ENCODE data around the gene NHSL2.
"Not testable (repeated sequence)": the region's sequence is repeated elsewhere in the genome, so short reads cannot be mapped to it uniquely, and the experiment has no call there.

Gene NHSL2

DNA sequence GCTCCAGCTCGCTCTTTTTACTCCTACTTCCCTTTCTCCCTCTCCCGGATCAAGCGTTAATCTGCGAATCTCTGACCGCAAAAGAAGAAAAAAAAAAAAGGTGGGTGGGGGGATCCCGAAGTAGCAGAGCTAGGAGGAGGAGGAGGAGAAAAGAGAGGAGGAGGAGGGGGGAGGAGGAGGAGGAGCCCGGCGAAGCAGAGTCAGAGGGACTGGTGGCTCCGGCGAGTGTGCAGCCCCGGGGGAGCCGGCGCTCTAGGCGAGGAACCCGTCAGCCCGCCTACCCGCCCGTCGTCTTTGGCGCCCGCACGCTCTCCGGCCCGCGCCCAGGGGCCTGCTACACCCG lies at the start of gene NHSL2:
Gene NHSL2 (plus strand): TSS at position 203 of the 343 bp plus-strand sequence.
- DNase-seq (ENCODE audit: low read depth) = no peak

- no peak for DNase-seq (ENCODE audit: low read depth)
Measured at GRCh38 chrX:71867680-71868079, 43.0 kb upstream of the NHSL2 start.

GRCh38 chrX:71869566-71869965 lies 41.1 kb upstream of the NHSL2 start:
- not testable (repeated sequence) for DNase-seq (ENCODE audit: low read depth)

DNA sequence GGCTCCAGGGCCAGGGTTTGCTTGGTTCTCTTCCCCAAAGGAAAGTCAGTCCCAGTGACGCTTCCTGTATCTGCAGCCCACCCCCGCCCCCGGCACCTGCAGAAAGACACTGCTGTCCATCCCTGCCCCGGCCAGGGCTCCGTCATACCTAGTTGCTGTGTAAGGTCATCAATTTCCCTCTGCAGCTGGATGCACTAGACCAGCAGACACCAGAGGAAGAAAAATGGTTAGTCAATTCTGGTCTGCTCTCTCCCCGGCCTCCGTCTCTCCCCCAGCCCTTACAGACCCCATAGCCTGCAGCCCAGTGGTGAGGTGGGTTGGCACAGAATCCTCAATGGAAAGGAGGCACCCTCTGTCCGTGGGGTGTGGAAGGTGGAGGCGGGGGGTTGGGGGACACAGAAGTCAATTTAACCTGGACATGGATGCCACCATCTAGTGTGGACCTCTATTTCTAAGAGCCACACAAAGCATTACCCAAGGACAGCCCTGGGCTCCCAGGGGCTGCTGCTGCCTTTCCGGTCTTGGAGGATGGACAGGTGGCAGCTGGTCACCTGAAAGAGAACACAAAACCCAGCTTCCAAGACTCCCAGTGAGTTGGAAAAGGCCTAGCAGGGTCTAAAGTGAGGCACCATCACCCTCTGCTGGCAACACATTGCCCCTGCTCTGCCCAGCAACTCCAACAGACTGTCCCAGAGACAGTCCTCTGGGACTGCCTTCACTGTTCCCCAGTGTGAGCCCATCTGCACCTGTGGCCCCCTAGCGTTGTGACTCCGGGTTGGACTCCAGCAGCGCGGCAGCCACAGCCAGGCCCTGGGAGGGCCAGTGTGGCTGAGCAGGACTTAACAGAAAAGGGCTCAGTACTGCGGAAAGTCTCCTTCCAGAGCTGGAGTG lies 40.2 kb upstream of the NHSL2 start:
- DNase-seq (ENCODE audit: low read depth) = no peak

GRCh38 chrX:71871367-71871766 lies 39.3 kb upstream of the NHSL2 start:
- no peak for DNase-seq (ENCODE audit: low read depth)

GRCh38 chrX:71872542-71873458 lies 37.8 kb upstream of the NHSL2 start:
- DNase-seq (ENCODE audit: low read depth) = no peak

GRCh38 chrX:71873459-71873833 lies 37.2 kb upstream of the NHSL2 start:
- no peak for DNase-seq (ENCODE audit: low read depth)

- DNase-seq (ENCODE audit: low read depth) = not testable (repeated sequence)
Measured at GRCh38 chrX:71876841-71877240, 33.8 kb upstream of the NHSL2 start.

DNA sequence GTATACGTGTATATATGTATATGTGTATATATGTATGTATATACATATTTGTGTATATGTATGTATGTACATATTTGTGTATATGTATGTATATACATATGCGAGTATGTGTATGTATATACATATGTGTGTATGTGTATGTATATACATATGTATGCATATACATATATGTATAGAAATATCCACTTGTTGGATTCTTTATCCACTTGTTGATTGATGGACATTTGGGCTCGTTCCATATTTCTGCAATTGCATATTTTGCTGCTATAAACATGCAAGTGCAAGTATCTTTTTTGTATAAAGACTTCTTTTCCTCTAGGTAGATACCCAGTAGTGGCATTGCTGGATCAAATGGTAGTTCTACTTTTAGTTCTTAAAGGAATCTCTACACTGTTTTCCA lies 25.5 kb upstream of the NHSL2 start:
- no peak for DNase-seq (ENCODE audit: low read depth)

- no peak for DNase-seq (ENCODE audit: low read depth)
Measured at GRCh38 chrX:71895607-71896006, 15.0 kb upstream of the NHSL2 start.

- DNase-seq (ENCODE audit: low read depth) = no peak
Measured at GRCh38 chrX:71906144-71906543, 4.5 kb upstream of the NHSL2 start.

GRCh38 chrX:71908387-71908786 lies 2.3 kb upstream of the NHSL2 start:
- no peak for DNase-seq (ENCODE audit: low read depth)

- no peak for DNase-seq (ENCODE audit: low read depth)
Measured at GRCh38 chrX:71909956-71910355, 689 bp upstream of the NHSL2 start.

DNA sequence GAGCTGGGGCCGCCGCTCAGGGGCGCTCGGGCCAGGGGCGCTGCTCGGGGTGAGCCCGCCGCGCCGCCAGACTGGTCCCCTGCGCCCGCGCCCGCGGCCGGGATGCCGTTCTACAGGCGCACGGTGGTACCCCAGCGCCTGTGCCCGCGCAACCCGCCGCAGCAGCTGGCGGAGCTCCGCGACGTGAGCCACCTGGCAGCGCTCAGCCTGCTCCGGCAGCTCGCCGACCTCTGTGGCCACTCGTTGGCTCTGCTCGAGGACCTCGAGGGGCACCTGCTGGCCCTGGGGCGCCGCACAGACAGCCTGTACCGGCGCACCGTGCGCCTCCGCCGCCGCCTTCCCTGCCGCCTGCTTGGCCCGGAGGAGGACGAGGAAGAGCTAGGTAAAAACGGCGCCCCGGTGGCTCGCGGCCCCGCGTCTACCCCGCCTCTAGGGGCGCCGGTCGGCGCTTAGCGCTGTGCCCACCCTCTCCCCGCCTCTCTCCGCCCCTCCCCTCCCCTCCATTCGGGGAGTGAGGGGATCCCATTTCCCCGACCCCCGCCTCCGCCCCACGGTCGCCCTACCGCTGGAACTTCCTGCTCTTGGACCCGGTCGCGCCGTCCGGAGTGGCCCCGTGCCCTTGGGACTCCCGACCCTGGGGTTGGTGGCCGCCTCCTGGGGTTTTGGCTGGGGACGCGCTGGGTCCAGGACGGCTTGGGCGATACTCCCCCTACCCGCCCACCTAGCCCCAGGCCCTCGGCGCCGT lies 513 bp downstream of the NHSL2 start:
- no peak for DNase-seq (ENCODE audit: low read depth)

DNA sequence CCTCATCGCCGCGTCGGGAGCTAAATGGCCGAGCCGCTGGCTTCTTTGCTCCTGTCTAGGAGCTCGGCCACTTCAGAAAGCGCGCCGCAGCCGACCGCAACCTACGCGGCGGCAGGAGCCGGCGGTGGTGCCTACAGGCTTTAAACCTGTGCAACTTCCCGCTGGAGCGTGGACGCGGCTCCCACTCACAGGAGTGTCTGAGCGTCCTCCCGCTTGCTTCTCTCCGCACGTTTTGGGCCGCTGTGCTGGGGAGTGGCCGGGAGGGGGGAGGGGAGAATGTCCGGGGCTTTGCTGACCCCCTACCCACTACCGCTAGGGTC lies 1.0 kb downstream of the NHSL2 start:
- DNase-seq (ENCODE audit: low read depth) = no peak

GRCh38 chrX:71912156-71912555 lies 1.5 kb downstream of the NHSL2 start:
- no peak for DNase-seq (ENCODE audit: low read depth)

DNA sequence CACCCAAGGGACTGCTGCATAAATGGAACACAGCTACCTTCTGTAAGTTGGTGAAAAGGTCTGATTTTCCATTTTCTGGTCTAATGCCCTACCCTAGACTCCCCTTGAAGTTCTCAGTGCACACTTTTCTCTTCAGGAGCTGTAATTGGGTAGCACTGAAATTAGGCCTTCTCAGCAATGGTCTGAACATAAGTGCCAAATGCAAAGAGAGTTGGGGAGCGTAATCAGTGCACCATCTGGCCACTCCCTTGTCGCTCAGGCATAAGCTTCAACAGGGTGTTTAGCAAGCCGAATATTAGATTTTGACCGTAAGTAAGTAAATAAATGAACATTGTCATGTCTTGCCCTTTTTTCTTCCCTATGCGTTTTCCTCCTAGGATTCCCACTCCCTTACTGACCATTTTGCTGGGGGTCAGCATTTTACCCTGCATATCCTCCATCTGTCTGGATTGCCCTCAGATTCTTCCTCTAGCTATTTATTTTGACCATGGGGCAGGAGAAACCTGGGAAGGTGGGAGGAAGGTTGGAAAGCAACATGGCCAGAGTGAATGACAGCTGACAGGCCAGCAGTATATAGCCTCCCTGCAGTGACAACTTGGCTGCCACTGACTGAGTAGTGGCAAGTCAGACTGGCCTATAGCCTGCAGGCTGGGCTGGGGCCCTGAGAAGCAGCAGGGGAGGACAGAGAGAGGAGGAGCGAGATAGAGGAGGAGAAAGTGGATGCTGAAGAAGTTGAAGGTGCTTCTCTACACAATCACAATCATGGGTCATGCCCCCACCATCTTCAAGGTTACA lies 2.7 kb downstream of the NHSL2 start:
- DNase-seq (ENCODE audit: low read depth) = no peak

GRCh38 chrX:71917621-71918343 lies 7.1 kb downstream of the NHSL2 start:
- no peak for DNase-seq (ENCODE audit: low read depth)

DNA sequence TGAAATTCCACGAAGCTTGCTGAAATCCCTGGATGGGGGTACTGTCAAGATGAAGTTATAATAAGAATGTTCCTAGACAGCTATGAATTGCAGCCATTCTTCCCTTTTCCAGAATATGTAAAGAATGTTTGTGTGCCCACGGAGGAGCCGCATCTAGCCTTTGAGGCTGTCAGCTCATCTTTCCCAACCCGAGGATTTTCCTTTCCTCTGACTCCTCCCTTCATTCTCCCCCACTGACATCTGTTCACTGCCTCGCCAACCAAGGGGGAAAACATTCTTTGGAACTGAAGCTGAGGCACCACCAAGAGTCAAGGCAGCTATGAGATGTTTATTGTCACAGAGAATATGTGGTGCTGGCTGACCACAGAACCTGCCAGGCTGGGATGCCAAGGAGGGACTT lies 8.8 kb downstream of the NHSL2 start:
- DNase-seq (ENCODE audit: low read depth) = no peak

DNA sequence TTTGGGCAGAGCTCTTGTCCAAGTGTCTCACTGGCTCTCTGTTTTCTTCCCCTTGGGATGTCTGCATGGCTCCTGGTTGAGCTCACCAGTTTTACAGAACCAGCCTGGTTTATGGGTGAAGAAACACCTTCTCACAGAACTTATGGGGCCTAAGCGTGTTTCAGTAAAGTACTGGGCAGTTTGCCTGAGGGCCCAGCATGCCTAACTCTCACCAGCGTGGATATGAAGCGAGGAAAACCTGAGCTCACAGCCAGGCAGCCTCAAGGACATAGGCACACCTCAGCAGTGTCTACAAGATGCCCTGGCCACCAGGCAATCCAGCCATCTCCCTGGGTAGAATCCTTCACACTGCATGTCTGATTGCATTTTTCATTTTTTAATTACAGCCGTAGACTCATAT lies 9.2 kb downstream of the NHSL2 start:
- no peak for DNase-seq (ENCODE audit: low read depth)

- DNase-seq (ENCODE audit: low read depth) = no peak
Measured at GRCh38 chrX:71922686-71923085, 12.0 kb downstream of the NHSL2 start.

All from fibroblast of the conjunctiva (primary cell).